ENCODE data around the gene DYNLT1. TPM values are rescaled to one million over a fixed set of nuclear protein-coding genes. Genes with fewer than 3 reads are reported as not detected.

DYNLT1 gene
- total and polyA plus RNA-seq, 9 of the 15 experiments (the other 6 are each of a cell fraction or from before 2014, with no cell fraction given): 42.2 to 583 (median 127) TPM

- TF ChIP-seq SMARCA4 (IDR thresholded peaks at IDR 0.05): no peak
- peak; percentile 49; the same call in 1 of the 2 replicates for TF ChIP-seq NBN (IDR thresholded peaks at IDR 0.05; ENCODE audit: low read depth)
- no peak; the same call in 1 of the 2 replicates for TF ChIP-seq ZFPM2 (CRISPR knock-in tag; IDR thresholded peaks at IDR 0.05)
- no peak; the same call in 1 of the 2 replicates for TF ChIP-seq STAT6 (CRISPR knock-in tag; IDR thresholded peaks at IDR 0.05)
- TF ChIP-seq ARID2 (IDR thresholded peaks at IDR 0.05): 0 out of 2 replicates have a peak, but pooled peaks have one; percentile 19
- no peak for TF ChIP-seq BRCA1 (IDR thresholded peaks at IDR 0.05)
- peak; percentile 87; the same call in 1 of the 2 replicates for TF ChIP-seq BRCA1 (CRISPR knock-in tag; IDR thresholded peaks at IDR 0.05)
- TF ChIP-seq ZBTB11 (CRISPR knock-in tag; IDR thresholded peaks at IDR 0.05): peak in 1 of 3 experiments; percentile 72; a peak in 1 of 6 replicates
- TF ChIP-seq SMARCC2 (IDR thresholded peaks at IDR 0.05; ENCODE audit: low read depth): peak; percentile 33; the same call in 1 of the 2 replicates
- TF ChIP-seq SMAD1 (IDR thresholded peaks at IDR 0.05; ENCODE audit: low read depth, low read length, partially characterized antibody): no peak
- TF ChIP-seq ADNP (tag; IDR thresholded peaks at IDR 0.05): no peak
- TF ChIP-seq SPI1 (IDR thresholded peaks at IDR 0.05; ENCODE audit: borderline replicate concordance, low read depth, low read length): no peak
- peak; percentile 88; the same call in 1 of the 2 replicates for TF ChIP-seq CHCHD3 (CRISPR knock-in tag; IDR thresholded peaks at IDR 0.05)
- TF ChIP-seq GATA2 (CRISPR knock-in tag; IDR thresholded peaks at IDR 0.05): no peak
- TF ChIP-seq FOXK2 (conservative IDR thresholded peaks at IDR 0.05 in 1 of 2, IDR thresholded peaks at IDR 0.05 in 1 of 2; ENCODE audit: low read depth in 2 of 2): 0 out of 4 replicates have a peak, but pooled peaks of 1 of the 2 experiments have one; percentile 4
- TF ChIP-seq HSF4 (CRISPR knock-in tag; IDR thresholded peaks at IDR 0.05; ENCODE audit: borderline replicate concordance): no peak
- peak; percentile 56; the same call in 1 of the 2 replicates for TF ChIP-seq ZNF143 (CRISPR knock-in tag; IDR thresholded peaks at IDR 0.05)
- no peak for TF ChIP-seq ATF1 (CRISPR knock-in tag; IDR thresholded peaks at IDR 0.05)
- peak; percentile 69 for TF ChIP-seq ATF1 (tag; IDR thresholded peaks at IDR 0.05)
- TF ChIP-seq CHD4 (IDR thresholded peaks at IDR 0.05; ENCODE audit: insufficient read depth, insufficient replicate concordance, low read depth, low read length, poor library complexity, severe bottlenecking): no peak
- no peak for TF ChIP-seq IRF9 (tag; IDR thresholded peaks at IDR 0.05)
Observed at GRCh38 chr6:158644231-158645063, at the start of gene DYNLT1 (continued).
